Endothelial cell of umbilical vein (primary cell): ENCODE data around the gene KLHL25.

ENCODE experiments used
- CTCF ChIP-seq, 2 donors: IDR thresholded peaks; 1 replicate in 1 of 2; 2 replicates in 1 of 2; pipeline ENCODE4 v1.5.1; 2011; ENCODE audit warnings: low read length in 2 of 2, mild to moderate bottlenecking in 2 of 2, moderate library complexity in 2 of 2, control low read depth in 1 of 2, inconsistent platforms in 1 of 2, low read depth in 1 of 2; ENCODE audit not compliant: insufficient read depth in 1 of 2; ENCODE audit errors: extremely low read depth in 1 of 2
- EZH2 ChIP-seq: IDR thresholded peaks from 2 replicates; pipeline ENCODE4 v1.6.1; 2012; ENCODE audit warnings: borderline replicate concordance, low read depth, mild to moderate bottlenecking, moderate library complexity, low read length, inconsistent platforms; ENCODE audit not compliant: severe bottlenecking
- FOS ChIP-seq: IDR thresholded peaks from 2 replicates; pipeline ENCODE4 v1.6.1; 2011; ENCODE audit warnings: mild to moderate bottlenecking, low read length, moderate library complexity, borderline replicate concordance; ENCODE audit not compliant: insufficient read depth
- GATA2 ChIP-seq: IDR thresholded peaks from 2 replicates; pipeline ENCODE4 v1.7.0; 2011; ENCODE audit warnings: low read depth, mild to moderate bottlenecking, moderate library complexity, mixed read lengths, low read length; ENCODE audit not compliant: insufficient read length, insufficient read depth
- JUN ChIP-seq: IDR thresholded peaks from 2 replicates; pipeline ENCODE4 v1.6.1; 2011; ENCODE audit warnings: borderline replicate concordance, low read depth; ENCODE audit not compliant: insufficient read length, insufficient read depth
- MYC ChIP-seq: IDR thresholded peaks from one replicate; pipeline ENCODE4 v1.6.1; 2011; ENCODE audit warnings: mild to moderate bottlenecking, low read depth, low read length
- POLR2A ChIP-seq: IDR thresholded peaks from 2 replicates; pipeline ENCODE4 v1.6.1; 2012; ENCODE audit warnings: low read depth, mild to moderate bottlenecking, control low read depth, low read length
- POLR2AphosphoS5 ChIP-seq: IDR thresholded peaks from 2 replicates; pipeline ENCODE4 v1.6.1; 2012; ENCODE audit warnings: low read depth, mild to moderate bottlenecking, control low read depth, low read length, moderate library complexity; ENCODE audit not compliant: insufficient read depth
- TF ChIP-seq, protein P1 (sequence below): IDR thresholded peaks from 2 replicates; pipeline ENCODE4 v1.6.1; 2011; ENCODE audit not compliant: insufficient read depth, insufficient read length

- TF ChIP-seq CTCF (IDR thresholded peaks at IDR 0.05; ENCODE audit: extremely low read depth in 1 of 2, insufficient read depth in 1 of 2, low read depth in 1 of 2, low read length in 2 of 2) (no peak), POLR2AphosphoS5 (no peak), POLR2A (no peak), JUN (no peak), EZH2 (no peak), GATA2 (no peak), MYC (no peak), FOS (no peak)
- TF ChIP-seq, protein P1, sequence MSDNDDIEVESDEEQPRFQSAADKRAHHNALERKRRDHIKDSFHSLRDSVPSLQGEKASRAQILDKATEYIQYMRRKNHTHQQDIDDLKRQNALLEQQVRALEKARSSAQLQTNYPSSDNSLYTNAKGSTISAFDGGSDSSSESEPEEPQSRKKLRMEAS: no peak
Measured at GRCh38 chr15:85752124-85752475, 42.6 kb downstream of the KLHL25 start.
